GM19240 (cell line): ENCODE results near the gene ATG2B.
"Not testable (repeated sequence)": the region's sequence is repeated elsewhere in the genome, so short reads cannot be mapped to it uniquely, and the experiment has no call there.

Source experiments
- DNase-seq: peaks from one replicate; pipeline ENCODE4 v3.0.0; 2011; ENCODE audit warnings: low spot score; ENCODE audit not compliant: insufficient read length

Gene ATG2B

DNA sequence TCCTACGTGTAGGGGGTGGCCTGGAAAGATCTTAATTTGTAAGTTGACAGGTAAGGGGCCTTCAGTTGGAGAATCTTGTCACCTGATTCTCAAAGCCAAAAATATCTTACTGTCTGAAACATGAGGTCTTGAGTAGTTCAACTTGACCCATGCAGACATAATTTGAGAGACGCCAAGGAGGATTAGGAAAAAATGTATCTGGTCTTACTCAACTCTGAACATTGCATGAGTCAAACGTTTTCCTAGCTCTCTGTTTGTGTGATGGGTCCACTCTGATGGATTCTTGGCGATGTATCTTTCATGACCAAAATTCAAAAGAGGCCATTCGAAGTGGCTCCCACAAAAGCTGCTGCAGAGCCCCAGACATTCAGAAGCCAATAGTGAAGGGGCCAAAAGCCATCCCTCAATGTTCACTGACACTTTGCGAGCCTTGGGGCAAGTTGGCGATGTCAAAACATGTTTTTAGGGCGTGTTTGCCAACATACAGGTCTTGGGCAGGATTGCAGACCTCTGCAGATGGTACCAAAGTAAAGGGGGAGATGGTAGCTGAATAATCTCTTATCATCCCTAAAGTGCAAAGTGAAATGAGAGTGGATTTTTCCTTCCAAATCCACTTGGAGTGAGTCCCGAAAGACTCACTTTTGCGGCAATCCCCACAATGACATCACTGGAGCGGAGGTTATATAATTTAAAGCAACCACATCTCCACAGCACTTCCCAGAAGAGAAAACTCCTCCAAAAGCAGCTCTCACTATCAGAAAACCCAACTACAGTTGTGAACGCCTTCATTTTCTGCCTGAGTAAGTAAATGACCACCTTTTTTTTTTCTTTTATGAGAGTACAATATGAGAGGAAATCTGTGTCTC lies 107.4 kb downstream of the ATG2B start, which contains the start of gene BDKRB1:
TSS of gene BDKRB1 (plus strand) at position 710 of the 866 bp plus-strand sequence. CDS start 7,473 bp downstream, outside the sequence.
- DNase-seq: no peak

DNA sequence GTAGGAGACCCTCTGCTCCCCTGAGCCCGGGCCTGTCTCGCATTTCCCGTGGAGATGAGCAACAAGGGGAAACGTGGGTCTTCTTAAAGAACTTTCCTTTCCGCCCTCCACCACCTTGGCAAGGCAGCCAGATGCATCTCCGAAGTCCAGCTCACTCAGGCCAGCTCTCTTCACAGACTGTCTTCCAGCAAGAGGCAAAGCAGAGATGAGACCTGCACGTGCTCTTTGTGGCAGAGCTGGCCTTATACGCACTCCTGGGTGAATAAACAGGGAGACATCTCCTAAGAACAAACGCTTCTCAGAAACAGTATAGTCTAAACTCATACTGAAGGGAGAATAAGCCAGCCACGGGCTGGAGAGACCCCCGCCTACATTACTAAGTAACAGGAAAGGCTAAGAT lies 108.5 kb downstream of the ATG2B start:
- DNase-seq: no peak

DNA sequence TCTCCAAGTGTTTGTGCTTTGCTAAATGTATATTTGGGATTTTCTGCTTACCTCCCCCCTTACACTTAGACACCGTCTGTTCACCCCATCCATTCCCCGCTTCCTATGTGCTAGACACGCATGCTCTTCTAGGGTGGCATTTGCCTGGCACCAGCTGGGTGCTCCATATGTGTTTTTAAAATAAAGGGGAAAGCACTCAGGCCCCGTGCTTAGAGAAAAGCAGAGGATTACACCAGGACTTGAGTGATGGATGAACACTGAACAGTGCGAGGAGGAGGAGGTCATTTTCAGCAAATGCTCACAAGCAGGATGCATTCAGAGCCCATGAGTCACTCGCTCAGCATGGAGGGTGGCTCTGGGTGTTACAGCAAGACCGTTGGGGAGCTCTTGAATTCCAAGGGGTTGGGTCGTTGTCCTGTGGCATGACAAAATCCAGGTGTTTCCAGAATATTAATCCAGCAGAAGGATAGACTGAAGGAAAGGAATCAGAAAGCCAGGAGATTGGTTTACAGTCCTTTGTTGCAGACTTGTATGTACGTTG lies 110.1 kb downstream of the ATG2B start:
- no peak for DNase-seq

DNA sequence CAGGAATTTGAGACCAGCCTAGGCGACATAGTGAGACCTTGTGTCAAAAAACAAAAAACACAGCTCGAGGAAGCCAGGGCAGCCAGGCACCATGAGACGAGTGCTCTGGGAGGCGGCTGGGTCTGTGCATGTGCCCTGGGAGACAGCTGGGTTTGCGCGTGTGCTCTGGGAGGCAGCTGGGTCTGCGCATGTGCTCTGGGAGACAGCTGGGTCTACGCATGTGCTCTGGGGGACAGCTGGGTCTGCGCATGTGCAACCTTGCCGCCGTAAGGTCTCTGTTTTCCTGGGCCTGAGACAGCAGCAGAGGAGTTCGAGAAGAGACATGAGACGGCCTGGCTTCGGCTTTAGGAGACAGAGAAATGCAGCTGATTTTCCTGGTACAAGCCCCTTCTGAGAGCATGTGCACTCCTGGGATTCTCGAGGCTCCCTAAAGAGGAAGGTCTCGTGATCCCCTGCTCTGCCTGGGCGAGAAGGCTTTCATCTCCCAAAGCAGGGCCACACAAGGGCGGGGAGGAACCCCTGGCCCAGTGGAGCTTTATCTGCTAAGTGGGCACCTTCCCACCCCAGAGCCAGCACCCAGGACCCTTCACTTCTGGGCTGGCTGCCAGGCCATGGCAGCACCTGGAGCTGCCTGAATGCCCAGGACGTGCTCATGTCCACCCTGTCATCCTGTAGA lies 110.7 kb downstream of the ATG2B start:
- no peak for DNase-seq

DNA sequence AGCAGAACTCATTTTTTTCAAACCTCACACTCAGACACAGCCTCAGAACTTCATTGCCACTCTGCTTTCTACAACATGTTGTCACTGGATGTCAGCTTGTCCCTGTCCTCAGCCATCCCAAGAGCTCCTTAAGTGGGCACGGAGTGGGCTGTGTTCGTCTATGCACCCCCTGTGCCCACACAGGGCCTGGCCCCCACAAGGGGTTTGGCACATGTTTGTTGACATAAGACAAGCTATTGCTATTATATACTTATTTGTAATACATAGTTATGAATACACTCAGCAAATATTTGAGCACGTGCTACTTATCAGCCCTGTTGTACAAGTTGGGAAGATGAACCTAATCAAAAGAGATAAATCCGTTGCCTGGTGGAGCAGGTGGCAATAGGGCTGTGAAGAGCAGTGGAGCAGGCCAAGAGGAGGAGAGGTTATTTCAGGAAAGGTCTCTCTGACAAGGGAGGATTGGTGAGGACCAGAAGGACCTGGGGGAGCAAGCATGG lies 111.4 kb downstream of the ATG2B start:
- no peak for DNase-seq

DNA sequence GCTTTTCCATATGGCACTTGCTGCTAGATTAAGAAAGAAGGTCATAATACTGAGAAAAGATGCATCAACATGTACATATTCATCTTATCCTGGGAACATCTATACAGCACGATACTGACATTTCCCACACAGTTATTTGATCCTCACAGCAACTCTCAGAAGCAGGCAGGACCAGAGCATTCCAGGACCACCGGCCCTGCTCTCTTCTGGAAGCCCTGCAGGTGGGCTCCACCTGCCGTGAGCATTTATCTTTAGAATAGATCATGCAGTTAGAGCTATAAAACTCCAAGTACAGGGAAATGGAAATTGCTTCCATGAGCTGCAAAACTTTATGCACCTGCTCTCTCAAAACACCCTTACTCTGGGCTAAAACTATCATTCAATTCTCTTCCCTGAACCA lies 112.7 kb downstream of the ATG2B start:
- DNase-seq: no peak

DNA sequence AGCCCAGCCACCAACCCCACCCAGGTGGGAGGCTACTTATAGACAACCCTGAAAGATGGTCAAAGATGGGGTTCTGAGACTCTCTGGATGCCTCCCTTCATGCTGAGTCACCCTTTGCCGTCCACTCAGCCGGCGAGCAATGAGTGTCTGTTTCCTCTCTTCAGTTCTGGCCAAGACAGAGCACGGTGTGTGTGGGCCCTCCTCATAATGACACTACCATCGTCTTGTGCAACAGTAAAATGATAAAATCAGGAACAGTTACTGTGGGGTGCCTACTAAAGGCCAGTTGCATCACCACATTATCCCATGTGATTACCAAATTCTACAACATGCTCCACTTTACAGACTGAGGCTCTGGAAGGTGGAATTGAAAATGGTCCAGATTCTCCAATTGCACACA lies 114.1 kb downstream of the ATG2B start:
- no peak for DNase-seq

DNA sequence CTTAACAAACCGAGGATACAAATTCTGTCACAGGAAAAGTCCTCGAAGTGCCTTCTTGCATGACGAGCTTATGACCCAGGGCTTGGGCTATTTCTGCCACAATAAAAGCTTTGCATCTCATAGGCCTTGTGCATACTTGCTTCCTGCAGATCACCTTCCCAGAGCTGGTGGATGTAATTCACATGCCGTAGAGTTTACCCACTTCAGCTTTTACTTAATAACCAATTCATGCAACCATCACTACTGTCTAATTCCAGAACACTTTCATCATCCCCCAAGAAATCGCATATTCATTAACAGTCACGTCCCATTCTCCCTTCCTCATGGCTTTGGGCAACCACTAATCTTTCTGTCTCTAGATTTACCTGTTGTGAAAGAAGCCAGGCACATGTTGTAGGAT lies 116.1 kb downstream of the ATG2B start:
- DNase-seq: no peak

DNA sequence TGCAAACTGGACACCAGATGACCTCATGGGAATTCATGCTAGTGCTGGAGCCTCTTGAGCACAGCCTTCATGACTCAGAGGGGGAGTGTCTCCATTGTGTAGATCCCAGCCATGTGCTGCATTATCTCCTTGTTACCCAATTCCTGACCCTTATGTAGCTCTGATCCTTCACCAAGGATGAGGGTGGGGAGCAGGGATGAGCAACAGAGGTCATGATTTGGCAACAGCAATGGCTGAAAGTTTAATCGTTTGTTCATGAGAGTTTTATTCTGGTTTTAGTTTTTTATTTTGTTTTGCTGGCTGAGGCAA lies 116.6 kb downstream of the ATG2B start:
- DNase-seq: no peak

DNA sequence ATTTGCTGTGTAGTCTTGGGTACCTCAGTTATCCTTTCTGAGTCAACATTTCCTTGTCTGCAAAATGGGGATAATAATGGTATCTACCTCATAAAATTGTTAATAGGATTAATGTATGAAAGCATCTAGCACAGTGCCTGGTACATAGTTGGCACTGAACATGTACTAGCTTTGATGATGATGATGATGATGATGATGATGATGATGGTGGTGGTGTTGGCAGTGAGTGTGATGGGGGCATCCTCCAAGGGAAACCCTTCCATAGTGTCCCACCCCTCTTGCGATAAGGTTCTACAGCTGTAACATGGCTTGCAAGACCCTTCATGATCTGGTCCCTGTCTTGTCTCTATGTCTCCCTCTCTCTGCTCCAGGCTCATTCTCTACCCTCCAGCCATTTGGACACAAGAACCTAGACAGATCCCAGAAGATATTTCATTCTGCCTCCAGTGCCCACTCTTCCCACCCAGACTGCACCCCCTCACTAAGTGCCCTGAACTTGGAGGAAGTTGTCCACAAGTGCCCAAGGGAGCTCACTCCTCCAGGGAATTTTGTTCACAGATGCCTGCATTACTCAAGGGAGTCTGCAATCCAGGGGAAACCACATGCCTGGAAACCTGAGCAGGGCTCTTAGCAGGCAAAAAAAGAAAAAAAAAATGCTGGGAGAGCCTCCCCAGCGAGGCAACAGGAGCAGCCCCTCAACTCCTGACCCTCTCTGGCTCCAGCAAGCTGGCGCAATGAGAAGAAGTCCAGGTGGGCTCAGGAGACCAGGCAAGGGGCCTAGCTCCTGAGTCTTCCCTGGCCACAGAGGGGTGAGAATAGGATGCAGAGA lies 117.2 kb downstream of the ATG2B start:
- no peak for DNase-seq

DNA sequence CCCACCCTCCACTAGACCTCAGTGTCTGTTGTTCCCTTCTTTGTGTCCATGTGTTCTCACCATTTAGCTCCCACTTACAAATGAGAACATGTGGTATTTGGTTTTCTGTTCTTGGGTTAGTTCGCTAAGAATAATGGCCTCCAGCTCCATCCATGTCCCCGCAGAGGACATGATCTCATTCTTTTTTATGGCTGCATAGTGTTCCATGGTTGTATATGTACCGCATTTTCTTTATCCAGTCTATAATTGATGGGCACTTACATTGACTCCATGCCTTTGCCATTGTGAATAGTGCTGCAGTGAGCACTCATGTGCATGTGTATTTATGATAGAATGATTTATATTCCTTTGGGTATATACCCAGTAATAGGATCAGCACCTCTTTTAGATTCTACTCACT lies 118.1 kb downstream of the ATG2B start:
- not testable (repeated sequence) for DNase-seq

DNA sequence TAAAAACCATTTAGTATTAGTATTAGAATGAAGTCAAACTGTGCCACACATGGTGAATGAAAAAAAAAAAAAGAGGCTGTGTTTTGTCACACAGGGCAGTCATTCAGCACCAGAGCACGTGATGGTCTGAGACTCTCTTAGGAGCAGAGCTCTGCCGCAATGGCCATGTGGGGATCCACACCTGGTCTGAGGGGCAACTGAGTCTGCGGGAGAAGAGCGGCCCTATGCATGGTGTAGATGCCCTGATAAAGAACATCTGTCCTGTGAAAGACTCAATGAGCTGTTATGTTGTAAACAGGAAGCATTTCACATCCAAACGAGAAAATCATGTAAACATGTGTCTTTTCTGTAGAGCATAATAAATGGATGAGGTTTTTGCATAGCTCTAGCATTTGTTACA lies 119.4 kb downstream of the ATG2B start:
- no peak for DNase-seq

DNA sequence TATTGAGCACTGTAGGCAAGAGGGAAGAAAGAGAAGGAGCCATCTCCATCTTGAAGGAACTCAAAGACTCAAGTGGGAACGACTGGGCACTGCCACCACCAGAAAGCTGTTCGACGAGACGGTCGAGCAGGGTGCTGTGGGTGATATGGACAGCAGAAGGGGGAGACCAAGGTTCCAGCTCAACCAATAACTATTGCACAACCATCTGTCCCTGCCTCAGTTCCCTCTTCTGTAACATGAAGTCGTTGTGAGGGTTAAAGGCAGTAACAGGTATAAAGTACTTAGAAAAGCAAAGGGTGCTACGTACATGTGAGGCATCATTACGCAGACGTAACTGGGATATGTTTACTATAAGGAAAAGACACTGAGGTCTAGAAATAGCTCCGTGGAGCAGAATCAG lies 121.0 kb downstream of the ATG2B start:
- no peak for DNase-seq

DNA sequence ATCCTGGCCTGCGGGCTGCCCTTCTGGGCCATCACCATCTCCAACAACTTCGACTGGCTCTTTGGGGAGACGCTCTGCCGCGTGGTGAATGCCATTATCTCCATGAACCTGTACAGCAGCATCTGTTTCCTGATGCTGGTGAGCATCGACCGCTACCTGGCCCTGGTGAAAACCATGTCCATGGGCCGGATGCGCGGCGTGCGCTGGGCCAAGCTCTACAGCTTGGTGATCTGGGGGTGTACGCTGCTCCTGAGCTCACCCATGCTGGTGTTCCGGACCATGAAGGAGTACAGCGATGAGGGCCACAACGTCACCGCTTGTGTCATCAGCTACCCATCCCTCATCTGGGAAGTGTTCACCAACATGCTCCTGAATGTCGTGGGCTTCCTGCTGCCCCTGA lies 122.5 kb downstream of the ATG2B start:
- DNase-seq: no peak

DNA sequence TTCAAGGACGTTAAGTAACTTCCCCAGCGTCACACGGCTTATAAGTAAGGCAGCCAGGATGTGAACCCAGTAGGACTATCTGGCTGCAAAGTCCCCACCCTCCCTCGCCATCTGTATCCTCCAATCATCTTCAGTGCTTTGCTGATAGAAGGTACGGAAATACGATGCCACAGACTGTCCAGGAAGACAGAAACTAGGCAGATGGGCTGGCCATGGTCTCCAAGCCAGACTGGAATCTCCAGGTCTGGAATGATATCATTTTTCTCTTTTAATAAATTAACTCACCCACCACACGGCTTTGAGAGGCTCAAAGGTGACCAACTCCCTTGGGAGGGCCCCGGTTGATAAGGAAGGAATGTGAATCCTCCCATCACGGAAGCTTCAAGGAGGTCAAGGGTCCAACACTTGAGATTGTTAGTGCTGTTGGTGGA lies 123.4 kb downstream of the ATG2B start:
- no peak for DNase-seq

DNA sequence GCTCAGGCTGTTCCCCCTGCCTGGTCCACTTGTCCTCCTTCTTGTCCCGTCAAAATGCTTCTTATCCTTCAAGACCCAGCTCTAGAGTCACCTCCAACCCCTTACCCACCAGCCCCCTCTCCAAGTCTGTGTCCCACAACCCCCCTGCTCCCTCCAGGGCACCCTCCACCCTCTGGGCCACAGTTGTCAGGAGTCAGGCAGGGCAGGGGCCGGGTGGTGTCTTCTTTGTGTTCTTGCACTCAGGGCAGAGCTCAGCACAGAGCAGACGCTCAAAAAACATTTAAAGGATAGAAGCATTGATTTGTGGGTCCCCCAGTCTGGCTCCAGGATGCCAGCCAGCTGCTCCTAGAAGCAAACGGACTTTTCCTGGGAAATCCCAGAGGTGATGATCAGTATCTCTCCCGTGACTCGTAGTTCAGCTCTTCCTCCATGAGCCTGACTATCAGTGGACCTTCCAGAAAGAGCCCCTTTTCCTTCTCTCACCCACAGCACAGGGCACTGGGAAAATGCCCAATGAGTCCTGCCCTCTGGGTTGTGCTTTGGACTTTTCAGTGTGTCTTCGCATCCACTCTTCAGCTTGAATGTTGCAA lies 124.4 kb downstream of the ATG2B start:
- no peak for DNase-seq

DNA sequence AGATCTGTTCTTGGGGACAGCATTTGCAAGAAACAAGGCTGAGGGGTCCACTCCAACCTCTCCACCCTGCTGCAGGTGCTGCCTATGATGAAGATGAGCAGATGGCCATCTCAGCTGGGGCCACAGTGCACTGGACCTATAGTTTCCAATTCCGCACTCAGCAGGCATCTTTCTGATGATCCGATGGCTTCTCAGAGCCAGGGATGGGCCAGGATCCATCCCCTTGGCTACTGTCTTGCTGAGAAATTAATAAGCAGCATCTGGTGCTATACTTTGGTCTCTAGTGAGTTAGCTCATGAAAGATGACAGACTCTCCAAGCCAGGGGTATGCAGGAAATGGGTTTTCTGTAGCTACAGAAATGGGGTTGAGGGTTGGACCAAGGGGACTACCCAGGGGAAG lies 125.5 kb downstream of the ATG2B start:
- no peak for DNase-seq

DNA sequence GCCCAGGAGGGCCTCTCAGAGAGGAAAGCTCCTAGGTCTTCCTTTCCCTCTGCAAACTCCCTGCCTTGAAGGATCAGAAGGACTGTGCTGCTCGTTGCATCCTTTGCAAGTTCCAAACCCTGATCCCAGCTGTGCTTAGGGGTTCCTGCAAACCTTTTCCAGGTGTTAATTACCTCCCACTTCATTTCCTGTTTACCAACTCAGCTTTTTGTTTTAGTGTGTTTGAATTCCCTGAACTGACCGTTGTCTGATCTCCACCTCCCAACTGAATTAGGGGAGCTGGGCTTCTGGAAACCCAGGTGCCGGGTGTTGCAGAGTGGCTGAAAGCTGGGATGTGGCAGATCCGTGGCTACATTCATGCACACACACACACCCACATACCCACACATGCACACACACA lies 127.7 kb downstream of the ATG2B start:
- no peak for DNase-seq

DNA sequence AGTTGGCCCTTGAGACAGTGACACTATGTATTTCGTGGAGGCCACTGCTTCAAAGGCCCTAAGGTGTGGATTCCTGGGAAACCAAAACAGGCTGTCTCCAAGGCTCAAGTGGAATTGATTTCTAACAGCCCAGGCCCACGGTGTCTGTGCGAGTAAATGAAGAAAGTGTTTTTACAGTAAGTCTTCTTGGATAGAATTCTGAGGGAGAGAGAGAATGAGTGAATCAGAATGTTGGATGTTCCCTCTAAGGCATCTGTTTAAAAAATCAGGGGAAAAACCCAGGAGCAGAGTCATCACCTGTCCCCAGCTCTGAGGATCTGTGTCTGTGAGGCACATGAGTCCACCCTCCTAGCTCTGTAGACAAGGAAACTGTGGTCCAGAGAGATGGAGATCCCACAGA lies 129.5 kb downstream of the ATG2B start:
- DNase-seq: no peak

DNA sequence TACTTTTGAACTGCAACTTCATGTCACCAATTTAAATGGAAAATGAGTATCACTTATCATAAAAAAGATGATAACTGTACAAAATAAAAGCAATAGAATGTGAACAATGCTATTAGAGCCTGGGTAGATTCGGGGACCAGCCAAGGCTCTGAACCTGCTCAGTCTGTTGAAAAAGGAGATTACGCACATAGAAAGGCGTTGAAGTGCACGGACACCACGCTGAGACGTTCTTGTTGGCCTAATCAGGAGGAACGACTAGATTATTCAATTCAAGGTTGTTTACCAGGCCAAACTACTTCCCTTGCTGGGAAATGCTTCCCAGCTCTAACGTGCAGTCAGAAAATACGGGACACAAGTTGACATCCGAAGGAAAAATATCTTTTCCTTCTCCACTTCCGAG lies 130.6 kb downstream of the ATG2B start:
- DNase-seq: no peak

DNA sequence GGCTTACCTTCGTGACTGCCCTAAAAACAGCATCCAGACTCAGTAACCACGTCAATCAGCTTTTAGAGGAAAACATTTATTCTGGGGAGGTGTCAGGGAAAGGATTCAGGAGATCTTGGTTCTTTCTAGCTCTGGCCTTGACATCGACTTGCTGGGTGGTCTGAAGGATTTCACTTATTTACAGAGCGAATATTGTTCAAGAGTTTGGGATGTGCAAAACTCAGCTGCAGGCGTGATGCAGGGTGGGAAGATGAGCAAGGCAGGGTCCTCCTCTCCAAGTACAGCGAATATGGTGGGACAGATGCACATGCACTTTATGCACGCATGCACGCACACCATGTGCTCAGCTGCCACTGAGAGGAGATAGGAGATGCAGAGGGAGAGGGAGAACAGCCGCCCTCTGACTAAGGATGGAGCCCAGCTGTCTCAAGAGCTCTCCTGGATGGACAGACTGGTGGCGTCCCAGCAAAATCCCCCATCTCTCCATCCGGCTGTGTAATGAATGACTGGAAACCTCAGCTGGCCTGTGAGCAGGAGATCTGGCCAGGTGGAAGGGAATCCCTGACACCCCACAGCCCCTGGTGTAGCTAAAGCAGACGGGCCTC lies 131.5 kb downstream of the ATG2B start:
- DNase-seq: no peak
